HEK293 (cell line): ENCODE data around the gene IFI44L.

Experiments used
- SP2 ChIP-seq: fragments of 450-650 bp; formaldehyde crosslinking; IDR thresholded peaks from 2 replicates; pipeline ENCODE4 v1.5.1; 2016; ENCODE audit warnings: missing biosample characterization, missing genetic modification characterization
- ZNF138 ChIP-seq: fragments of 450-650 bp; formaldehyde crosslinking; IDR thresholded peaks from 2 replicates; pipeline ENCODE4 v1.5.1; 2016; ENCODE audit warnings: missing biosample characterization, missing genetic modification characterization, borderline replicate concordance
- ZNF184 ChIP-seq: fragments of 450-650 bp; IDR thresholded peaks from 2 replicates; pipeline ENCODE4 v1.5.1; 2018; ENCODE audit warnings: missing biosample characterization, mild to moderate bottlenecking, missing genetic modification characterization
- ZNF335 ChIP-seq: fragments of 450-650 bp; formaldehyde crosslinking; conservative IDR thresholded peaks from 2 replicates; pipeline ENCODE4 v1.5.1; 2016; ENCODE audit warnings: missing biosample characterization, missing genetic modification characterization

GRCh38 chr1:78676993-78677392 lies 56.7 kb downstream of the IFI44L start:
- TF ChIP-seq ZNF138 (tag by site-specific recombination) = no peak
- TF ChIP-seq SP2 (tag by site-specific recombination) = no peak
- no peak for TF ChIP-seq ZNF335
- no peak for TF ChIP-seq ZNF184 (tag by site-specific recombination)
